Measurements from ENCODE around the gene RNU1-4. TPM values are rescaled to one million over a fixed set of nuclear protein-coding genes. Genes with fewer than 3 reads are reported as not detected.
"Not testable (repeated sequence)": the region's sequence is repeated elsewhere in the genome, so short reads cannot be mapped to it uniquely, and the experiment has no call there.

The RNU1-4 gene
- total RNA-seq, 4 donors from 2014 or later, result under 0.01 to 2,125 (median under 0.01) TPM

DNA sequence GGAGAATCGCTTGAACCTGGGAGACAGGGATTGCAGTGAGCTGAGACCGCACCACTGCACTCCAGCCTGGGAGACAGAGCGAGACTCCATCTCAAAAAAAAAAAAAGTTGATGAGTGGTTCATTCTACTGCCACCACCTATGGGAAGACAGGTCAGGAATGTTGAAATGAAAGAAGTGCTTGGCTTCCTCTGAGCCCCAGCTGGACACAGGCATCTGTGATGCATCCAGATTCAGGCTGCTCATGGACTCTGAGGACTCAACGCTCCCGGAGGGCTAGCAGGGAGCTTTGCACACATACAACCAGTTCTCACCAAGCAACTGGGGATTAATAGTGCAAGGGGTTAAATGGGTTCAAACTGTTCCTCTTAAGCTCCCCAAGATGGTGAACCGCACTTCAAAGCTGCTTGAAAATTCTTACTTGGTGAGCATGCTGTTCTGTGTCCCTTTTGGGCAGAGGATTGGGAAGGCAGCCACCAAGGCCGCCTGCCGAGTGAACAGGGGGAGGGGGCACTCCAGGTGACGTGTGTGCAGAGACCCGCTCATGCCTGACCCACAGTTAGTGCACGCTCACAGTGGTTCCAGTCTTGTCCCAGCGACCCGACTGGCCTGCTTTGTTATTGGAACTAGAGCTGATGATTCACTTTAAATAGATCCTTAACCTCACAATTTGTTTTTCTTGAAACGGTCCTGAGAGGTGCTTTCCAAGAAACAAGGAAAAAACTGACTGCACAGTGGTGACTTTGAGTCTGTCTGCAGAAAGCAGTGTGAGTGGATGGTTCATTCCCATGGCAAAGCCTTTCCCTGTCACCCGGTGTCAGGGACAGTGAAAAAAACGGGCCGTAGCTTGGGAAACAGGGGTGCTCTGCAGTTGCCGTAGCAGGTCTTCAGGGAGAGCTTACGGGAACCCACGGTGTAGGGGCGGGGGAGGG lies 32.2 kb downstream of the RNU1-4 start:
- H3K4me1 ChIP-seq; DNase-seq; H3K36me3 ChIP-seq; H3K27ac ChIP-seq; H3K9me3 ChIP-seq; intact Hi-C loops (cut with DNase I; ENCODE audit: low total_unique reads); H3K4me3 ChIP-seq; H3K27me3 ChIP-seq: not testable (repeated sequence)

DNA sequence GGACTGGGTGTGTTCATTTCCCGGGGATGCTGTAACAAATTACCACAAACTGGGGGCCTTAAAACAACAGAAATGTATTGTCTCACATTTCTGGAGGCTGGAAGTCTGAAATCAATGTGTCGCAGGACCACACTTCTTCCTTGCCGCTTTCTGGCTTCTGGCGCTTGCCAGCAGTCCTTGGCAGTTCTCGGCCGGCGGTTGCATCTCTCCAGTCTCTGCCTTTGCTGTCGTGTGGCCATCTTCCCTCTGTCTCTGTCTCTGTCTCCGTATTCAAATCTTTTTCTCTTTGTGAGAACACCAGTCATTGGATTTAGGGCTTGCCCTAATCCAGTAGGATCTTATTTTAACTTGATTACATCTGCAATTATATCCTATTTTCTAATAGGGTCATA lies 32.9 kb downstream of the RNU1-4 start:
- DNase-seq; intact Hi-C loops (cut with DNase I; ENCODE audit: low total_unique reads); H3K27ac ChIP-seq; H3K36me3 ChIP-seq; H3K27me3 ChIP-seq; H3K9me3 ChIP-seq; H3K4me1 ChIP-seq; H3K4me3 ChIP-seq: not testable (repeated sequence)

DNA sequence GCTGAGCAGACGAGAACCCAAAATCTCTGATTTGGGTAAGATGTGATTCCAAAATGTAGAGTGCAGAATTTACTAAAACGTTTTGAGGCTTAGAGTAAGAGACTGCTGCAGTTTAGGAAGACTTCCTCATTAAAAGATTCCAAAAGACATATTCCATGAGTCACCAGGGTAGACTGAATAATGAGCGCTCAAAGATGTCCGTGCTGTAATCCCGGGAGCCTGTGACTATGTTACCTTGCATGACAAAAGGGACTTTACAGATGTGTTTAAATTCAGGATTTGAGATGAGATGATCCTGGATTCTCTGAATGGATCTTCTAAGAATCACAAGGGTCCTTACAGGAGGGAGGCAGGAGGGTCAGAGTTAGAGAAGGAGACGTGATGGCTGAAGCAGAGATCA lies 33.4 kb downstream of the RNU1-4 start:
- intact Hi-C loops (cut with DNase I; ENCODE audit: low total_unique reads); H3K36me3 ChIP-seq; H3K4me3 ChIP-seq; H3K27ac ChIP-seq; H3K4me1 ChIP-seq; H3K27me3 ChIP-seq; DNase-seq; H3K9me3 ChIP-seq: not testable (repeated sequence)

DNA sequence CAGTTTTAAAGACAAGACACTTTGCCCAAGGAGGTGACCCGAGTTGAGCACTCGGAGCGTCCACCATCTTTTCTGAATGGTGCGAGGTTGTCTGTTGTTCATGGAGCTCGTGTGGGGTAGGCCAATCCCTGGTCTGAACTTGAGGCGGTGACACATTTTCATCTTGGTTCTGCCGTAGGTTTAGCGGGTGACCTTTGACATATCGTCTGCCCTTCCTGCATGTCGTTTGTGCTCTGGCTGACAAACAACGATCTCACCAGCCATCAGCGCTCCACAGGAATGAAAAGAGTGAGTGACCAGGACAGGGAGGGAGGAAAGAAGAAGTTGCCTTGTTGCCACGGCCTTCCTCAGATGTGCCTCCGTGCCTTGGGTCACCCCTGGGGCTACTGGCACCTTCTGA lies 34.5 kb downstream of the RNU1-4 start:
- DNase-seq; H3K36me3 ChIP-seq; H3K9me3 ChIP-seq; H3K27ac ChIP-seq; H3K27me3 ChIP-seq; H3K4me3 ChIP-seq; H3K4me1 ChIP-seq; intact Hi-C loops (cut with DNase I; ENCODE audit: low total_unique reads): not testable (repeated sequence)

DNA sequence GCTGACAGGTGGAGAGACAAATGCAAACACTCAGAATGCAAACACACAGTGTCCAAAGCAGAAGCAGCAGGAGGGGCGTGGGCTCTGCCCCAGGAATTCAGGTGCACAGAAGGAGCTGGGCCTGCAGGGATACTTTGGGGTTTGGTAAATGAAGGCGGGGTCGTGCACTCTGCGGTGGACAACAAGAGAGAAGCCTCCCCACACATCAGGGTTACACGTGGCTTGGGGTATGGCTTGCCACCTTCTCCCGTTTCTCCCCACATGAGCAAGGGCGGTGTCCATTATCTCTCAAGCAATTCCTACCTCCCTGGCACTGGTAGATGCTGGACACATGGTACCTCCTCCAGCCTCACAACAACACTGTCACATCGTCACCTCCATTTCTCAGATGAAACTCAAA lies 35.0 kb downstream of the RNU1-4 start:
- H3K27ac ChIP-seq; intact Hi-C loops (cut with DNase I; ENCODE audit: low total_unique reads); DNase-seq: not testable (repeated sequence)

DNA sequence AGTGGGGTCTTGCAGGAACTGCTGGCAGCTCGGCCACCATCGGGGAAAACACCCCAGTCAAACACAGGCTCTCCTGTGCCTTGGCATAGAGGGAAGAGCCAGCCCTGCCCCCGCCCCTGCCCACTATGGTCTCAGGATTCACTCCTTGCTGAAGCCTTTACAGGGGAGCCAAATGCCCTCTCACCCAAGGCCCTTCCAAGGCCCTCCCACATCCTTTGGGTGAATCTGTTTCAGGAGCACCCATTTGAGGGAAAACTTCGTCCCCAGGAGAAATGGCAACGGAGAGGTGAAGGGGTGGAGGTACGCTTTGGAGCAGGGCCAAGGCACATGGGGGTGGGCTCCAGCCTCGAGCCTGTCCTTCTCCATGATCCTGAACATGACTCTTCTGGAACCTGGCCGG lies 35.9 kb downstream of the RNU1-4 start:
- H3K4me3 ChIP-seq; intact Hi-C loops (cut with DNase I; ENCODE audit: low total_unique reads); H3K9me3 ChIP-seq; H3K27ac ChIP-seq; DNase-seq; H3K4me1 ChIP-seq; H3K27me3 ChIP-seq; H3K36me3 ChIP-seq: not testable (repeated sequence)

More for the DNA sequence above, 35.0 kb downstream of the RNU1-4 start:
- H3K9me3 ChIP-seq, H3K36me3 ChIP-seq, H3K27me3 ChIP-seq, H3K4me3 ChIP-seq, H3K4me1 ChIP-seq: not testable (repeated sequence)

DNA sequence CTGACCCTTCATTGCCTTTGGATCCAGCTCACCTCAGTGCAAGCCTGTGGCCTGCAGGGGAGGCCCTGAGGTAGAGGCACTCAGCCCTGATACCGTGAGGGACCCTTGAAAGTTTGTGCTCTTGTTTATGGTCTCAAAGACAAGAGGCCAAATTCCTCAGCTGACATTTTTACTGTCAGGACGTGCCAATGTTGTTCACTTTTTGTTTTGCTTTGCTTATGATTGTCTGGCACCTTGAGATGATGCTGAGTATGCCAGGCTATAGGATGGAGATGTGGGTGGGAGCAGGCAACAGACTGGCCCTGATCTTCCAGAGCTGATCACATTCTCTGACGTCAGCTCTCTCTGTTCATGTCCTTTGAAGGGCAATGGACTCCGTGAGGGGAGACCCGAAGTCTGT lies 36.5 kb downstream of the RNU1-4 start:
- H3K36me3 ChIP-seq; DNase-seq; H3K9me3 ChIP-seq; H3K4me1 ChIP-seq; intact Hi-C loops (cut with DNase I; ENCODE audit: low total_unique reads); H3K27me3 ChIP-seq; H3K27ac ChIP-seq; H3K4me3 ChIP-seq: not testable (repeated sequence)

DNA sequence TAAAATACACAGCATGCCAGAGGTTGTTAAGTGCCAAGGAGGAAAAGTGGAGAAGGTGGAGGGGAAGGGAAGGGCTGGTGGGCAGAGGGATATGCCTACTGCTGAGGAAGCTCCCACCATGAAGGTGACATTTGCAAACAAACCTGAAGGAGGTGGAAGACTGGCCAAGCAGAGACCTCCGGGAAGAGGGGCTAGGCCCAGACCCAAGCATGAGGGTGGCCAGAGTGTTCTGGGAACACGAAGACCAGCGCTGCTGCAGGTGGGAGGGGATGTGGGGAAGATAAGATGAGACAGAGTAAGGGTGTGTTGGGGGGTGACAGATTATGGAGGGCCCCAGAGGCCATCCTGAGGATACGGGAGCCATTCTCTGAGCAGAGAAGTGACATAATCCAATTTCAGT lies 37.5 kb downstream of the RNU1-4 start:
- intact Hi-C loops (cut with DNase I; ENCODE audit: low total_unique reads); H3K27me3 ChIP-seq; H3K9me3 ChIP-seq; DNase-seq; H3K27ac ChIP-seq; H3K36me3 ChIP-seq; H3K4me3 ChIP-seq; H3K4me1 ChIP-seq: not testable (repeated sequence)

DNA sequence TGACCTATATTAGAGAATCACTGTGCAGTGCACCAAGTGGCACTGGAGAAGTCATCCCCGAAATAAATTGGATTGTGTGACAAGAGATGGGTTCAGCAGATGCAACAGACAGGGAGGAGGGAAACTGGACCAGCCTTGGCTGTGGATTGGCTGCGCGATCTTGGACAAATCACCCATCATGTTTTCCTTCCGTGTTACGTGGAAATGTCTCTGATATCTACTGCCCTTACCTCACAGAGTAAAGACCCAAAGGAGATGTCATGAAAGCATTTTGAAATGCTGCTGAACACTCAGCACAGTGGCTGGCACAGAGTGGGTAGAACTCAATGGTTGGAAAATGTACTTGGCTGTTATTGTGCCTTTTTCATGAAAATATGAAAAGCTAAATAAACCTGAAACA lies 39.2 kb downstream of the RNU1-4 start:
- H3K4me3 ChIP-seq; H3K36me3 ChIP-seq; H3K9me3 ChIP-seq; DNase-seq; H3K4me1 ChIP-seq; intact Hi-C loops (cut with DNase I; ENCODE audit: low total_unique reads); H3K27me3 ChIP-seq; H3K27ac ChIP-seq: not testable (repeated sequence)

DNA sequence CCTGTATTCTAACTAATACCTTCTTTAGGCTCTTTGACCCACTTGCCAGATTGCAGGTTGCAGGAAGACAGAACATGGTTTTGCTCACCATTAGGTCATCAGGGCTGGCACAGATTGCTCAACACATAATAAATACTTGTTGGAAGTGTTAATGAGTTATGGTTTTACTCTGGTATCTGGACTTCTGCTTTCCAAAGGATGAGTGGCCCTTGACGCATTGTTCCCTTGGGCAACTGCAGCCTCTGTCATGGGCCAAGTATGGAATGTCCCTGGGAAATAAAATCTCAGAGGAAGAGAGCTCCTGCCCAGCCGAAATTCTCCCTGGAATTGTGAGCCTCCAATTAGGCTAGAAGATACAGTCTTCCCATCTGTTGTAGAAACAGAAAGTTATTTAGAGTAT lies 40.7 kb downstream of the RNU1-4 start:
- H3K36me3 ChIP-seq; DNase-seq; H3K27me3 ChIP-seq; H3K4me3 ChIP-seq; H3K27ac ChIP-seq; H3K4me1 ChIP-seq; H3K9me3 ChIP-seq; intact Hi-C loops (cut with DNase I; ENCODE audit: low total_unique reads): not testable (repeated sequence)

DNA sequence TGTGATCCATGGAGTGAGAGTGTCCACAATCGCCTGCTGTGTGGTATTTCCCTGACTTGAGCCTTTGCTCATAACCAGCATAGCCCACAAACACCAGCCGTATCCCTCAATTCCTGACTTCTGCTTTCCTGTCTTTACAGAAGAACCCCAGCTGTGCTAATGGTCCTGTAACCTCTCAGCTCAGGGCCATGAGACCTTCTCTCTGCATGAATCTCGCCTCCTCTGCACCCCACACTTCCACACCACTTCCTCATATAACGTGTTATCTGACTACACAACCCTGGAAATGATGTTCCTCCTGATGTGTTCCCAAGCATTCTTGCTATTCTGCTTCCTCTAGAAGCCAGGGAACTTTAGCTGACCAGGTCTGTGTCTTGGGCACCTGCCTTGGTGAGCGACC lies 41.3 kb downstream of the RNU1-4 start:
- H3K9me3 ChIP-seq; H3K4me3 ChIP-seq; H3K27ac ChIP-seq; H3K4me1 ChIP-seq; intact Hi-C loops (cut with DNase I; ENCODE audit: low total_unique reads); H3K36me3 ChIP-seq; H3K27me3 ChIP-seq; DNase-seq: not testable (repeated sequence)

DNA sequence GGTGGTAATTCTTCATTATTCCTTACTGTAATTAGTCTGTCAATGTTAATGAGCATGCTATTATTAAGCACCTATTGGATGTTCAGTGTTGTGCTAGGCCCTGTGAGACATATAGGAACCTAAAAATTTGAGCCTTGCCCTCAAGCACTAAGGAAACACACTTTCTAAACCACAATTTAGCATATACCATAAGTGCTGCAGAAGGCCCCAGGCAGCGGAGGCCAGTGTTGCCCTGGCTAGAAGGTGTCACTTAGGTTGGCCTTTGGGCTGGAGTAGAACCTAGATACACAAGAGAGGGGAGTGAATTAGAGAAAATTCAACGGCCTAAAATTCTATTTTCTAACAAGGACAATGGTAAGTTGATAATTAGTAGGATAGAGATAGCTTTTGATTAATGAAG lies 44.6 kb downstream of the RNU1-4 start:
- intact Hi-C loops (cut with DNase I; ENCODE audit: low total_unique reads); H3K9me3 ChIP-seq: not testable (repeated sequence)

DNA sequence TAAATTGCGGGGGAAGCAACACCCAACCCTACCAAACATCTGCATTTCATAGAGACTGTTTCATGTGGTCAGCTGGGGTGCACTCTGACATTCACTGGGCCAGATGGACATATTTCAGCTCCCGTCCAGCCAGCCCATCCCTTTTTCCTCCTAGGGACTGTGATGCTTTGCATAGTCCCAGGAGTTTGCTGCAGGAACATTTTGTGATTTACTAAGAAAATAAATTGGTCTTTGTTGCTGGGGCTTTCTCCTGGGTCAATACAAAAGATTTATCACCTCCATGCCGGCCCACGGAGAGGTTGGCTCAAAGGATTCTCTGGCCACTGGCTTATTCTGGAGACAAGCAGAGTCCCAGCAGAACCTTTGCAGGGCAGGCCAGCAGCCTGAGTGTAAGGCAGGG lies 46.0 kb downstream of the RNU1-4 start:
- H3K4me3 ChIP-seq; H3K27ac ChIP-seq; intact Hi-C loops (cut with DNase I; ENCODE audit: low total_unique reads); H3K9me3 ChIP-seq; DNase-seq; H3K27me3 ChIP-seq; H3K36me3 ChIP-seq; H3K4me1 ChIP-seq: not testable (repeated sequence)

More for the DNA sequence above, 44.6 kb downstream of the RNU1-4 start:
- DNase-seq, H3K27ac ChIP-seq, H3K4me3 ChIP-seq, H3K4me1 ChIP-seq, H3K27me3 ChIP-seq, H3K36me3 ChIP-seq: not testable (repeated sequence)

DNA sequence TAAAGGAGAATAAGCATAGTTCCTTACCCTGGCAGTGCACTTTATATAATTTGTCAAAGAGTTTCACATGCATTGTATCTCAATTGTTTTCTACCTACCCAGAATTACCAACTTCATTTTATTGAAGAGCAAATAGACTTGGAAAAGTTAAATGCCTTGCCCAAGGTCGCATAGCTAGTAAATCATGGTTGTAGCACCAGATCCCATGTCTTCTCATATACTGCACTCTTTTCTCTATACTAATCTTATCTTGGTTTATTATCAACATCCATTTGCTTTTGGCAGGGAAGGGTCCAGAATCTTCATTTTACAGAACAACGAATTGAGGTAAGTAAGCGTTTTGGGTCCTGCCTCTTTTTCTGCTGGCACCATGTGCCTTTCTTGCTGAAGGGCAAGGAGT lies 46.9 kb downstream of the RNU1-4 start:
- H3K4me1 ChIP-seq; H3K27ac ChIP-seq; DNase-seq; H3K9me3 ChIP-seq; intact Hi-C loops (cut with DNase I; ENCODE audit: low total_unique reads); H3K27me3 ChIP-seq; H3K4me3 ChIP-seq; H3K36me3 ChIP-seq: not testable (repeated sequence)

Measured in uterus (tissue), 4 donors.